GM23248 (cell line): ENCODE results near the gene TMEM244. TPM values are rescaled to one million over a fixed set of nuclear protein-coding genes. Genes with fewer than 3 reads are reported as not detected.
A peak's percentile ranks its signal among the peaks of the same experiment; 100 is the strongest.

Source experiments
- DNase-seq: peaks from one replicate; pipeline ENCODE4 v3.0.0-alpha.2; 2015
- H2AFZ ChIP-seq: fragments of 200-600 bp; sonication (generic); 2 replicates; pipeline ENCODE4 v1.6.1; 2016; ENCODE audit warnings: antibody characterized with exemption
- H3F3A ChIP-seq: fragments of 200-600 bp; sonication (generic); 2 replicates; pipeline ENCODE4 v1.6.1; 2016; ENCODE audit warnings: mild to moderate bottlenecking, antibody characterized with exemption, mixed run types; ENCODE audit not compliant: insufficient read depth
- H3K27ac ChIP-seq: fragments of 200-600 bp; sonication (generic); 2 replicates; pipeline ENCODE4 v1.5.1; 2016; ENCODE audit warnings: mild to moderate bottlenecking
- H3K27me3 ChIP-seq: fragments of 200-600 bp; sonication (generic); replicated peaks from 2 replicates; pipeline ENCODE4 v1.6.1; 2016; ENCODE audit warnings: mild to moderate bottlenecking; ENCODE audit not compliant: insufficient read depth
- H3K36me3 ChIP-seq: fragments of 200-600 bp; sonication (generic); 2 replicates; pipeline ENCODE4 v1.6.1; 2016; ENCODE audit warnings: low read depth, mild to moderate bottlenecking
- H3K4me1 ChIP-seq: fragments of 200-600 bp; sonication (generic); 2 replicates; pipeline ENCODE4 v1.6.1; 2016; ENCODE audit warnings: mild to moderate bottlenecking; ENCODE audit not compliant: insufficient read depth
- H3K4me2 ChIP-seq: fragments of 200-600 bp; sonication (generic); one replicate; pipeline ENCODE4 v1.6.1; 2016; ENCODE audit warnings: mild to moderate bottlenecking; ENCODE audit not compliant: unreplicated experiment
- H3K4me3 ChIP-seq: fragments of 200-600 bp; sonication (generic); 2 replicates; pipeline ENCODE4 v1.5.1; 2016; ENCODE audit warnings: mild to moderate bottlenecking
- H3K79me2 ChIP-seq: fragments of 200-600 bp; sonication (generic); 2 replicates; pipeline ENCODE4 v1.6.1; 2016; ENCODE audit warnings: mild to moderate bottlenecking; ENCODE audit not compliant: insufficient read depth
- H3K9ac ChIP-seq: fragments of 200-600 bp; sonication (generic); 2 replicates; pipeline ENCODE4 v1.6.1; 2016; ENCODE audit warnings: mild to moderate bottlenecking
- H3K9me2 ChIP-seq: fragments of 200-600 bp; sonication (generic); 2 replicates; pipeline ENCODE4 v1.6.1; 2016; ENCODE audit warnings: mixed run types, mild to moderate bottlenecking, moderate library complexity; ENCODE audit not compliant: insufficient read depth
- H3K9me3 ChIP-seq: fragments of 200-600 bp; sonication (generic); one replicate; pipeline ENCODE4 v1.6.1; 2017; ENCODE audit warnings: low read depth
- H4K20me1 ChIP-seq: fragments of 200-600 bp; sonication (generic); 2 replicates; pipeline ENCODE4 v1.6.0; 2016; ENCODE audit not compliant: insufficient read depth
- EZH2 ChIP-seq: fragments of 200-600 bp; sonication (generic); IDR thresholded peaks from 2 replicates; pipeline ENCODE4 v1.6.1; 2018; ENCODE audit warnings: antibody characterized with exemption, mild to moderate bottlenecking; ENCODE audit not compliant: insufficient read depth, poor library complexity, severe bottlenecking
- EZH2phosphoT487 ChIP-seq: fragments of 200-600 bp; sonication (generic); IDR thresholded peaks from 2 replicates; pipeline ENCODE4 v1.6.1; 2018; ENCODE audit warnings: antibody characterized with exemption, moderate library complexity, mild to moderate bottlenecking, low read depth; ENCODE audit not compliant: insufficient read depth
- WGBS, 2 experiments: methylation state at CpG; one replicate each; pipeline ENCODE4 v1.1.6; 2015 to 2017; ENCODE audit warnings: low lambda C conversion rate in 2 of 2, low coverage in 1 of 2; ENCODE audit errors: missing lambda C conversion rate in 2 of 2; 5-methylcytosine and 5-hydroxymethylcytosine counted together
- in situ Hi-C: fragments of 300-500 bp; cut with MboI; formaldehyde crosslinking; loops from 2 replicates; pipeline ENCODE4 v1.15.0; 2020
- polyA plus RNA-seq: library from polyadenylated mRNA; unstranded; fragments of >200 nt; fragmentation: Nextera tagmentation; extraction: Ambion mirVana; gene quantifications from 2 replicates; pipeline ENCODE4 v1.2.1, GENCODE V29; 2016
- total RNA-seq: library from RNA; depleted of rRNA; stranded (reverse); fragments of >200 nt; shearing (Covaris generic); gene quantifications from 2 replicates; pipeline ENCODE4 v1.2.3, GENCODE V29; 2014

Gene TMEM244
- total and polyA plus RNA-seq, 2 experiments from 2014 or later, result not detected

- no peak for TF ChIP-seq EZH2phosphoT487
- TF ChIP-seq EZH2, result no peak
- Histone ChIP-seq H4K20me1 (no peaks in the 10 kb centered on the region), H3K27ac (no peak overlapping the region), H3K9me2 (no peaks in the 10 kb centered on the region), H3K4me2 (no peak overlapping the region), H3K79me2 (no peaks in the 10 kb centered on the region), H2AFZ (no peak overlapping the region), H3K4me3 (no peak overlapping the region), H3K9ac (no peak overlapping the region), H3K36me3 (no peaks in the 10 kb centered on the region), H3K27me3 (no peaks in the 10 kb centered on the region), H3K9me3 (no peaks in the 10 kb centered on the region), H3K4me1 (peaks cover 10% of the 10 kb centered on the region; the same call in 1 of the 2 replicates), H3F3A (0 out of 2 replicates have a peak, but pooled peaks cover 8% of the 10 kb centered on the region)
- in situ Hi-C loops, result no loop called here
- WGBS, 2 experiments, result 77 to 87% methylated on average over 2 of the region's 2 CpGs
- no peak for DNase-seq
Observed at GRCh38 chr6:129845696-129846095, 15.4 kb downstream of the TMEM244 start.

- peaks cover 10% of the 10 kb centered on the region; the same call in 1 of the 2 replicates for H3K4me1 ChIP-seq
- 55 to 60% methylated on average over 10 of the region's 10 CpGs for WGBS, 2 experiments
- peak; percentile 72 for DNase-seq
- H3K9ac ChIP-seq, result no peak overlapping the region
- H3K36me3 ChIP-seq, result no peaks in the 10 kb centered on the region
- H2AFZ ChIP-seq, result no peak overlapping the region
- no peak overlapping the region for H3K27ac ChIP-seq
- H3K9me2 ChIP-seq, result no peaks in the 10 kb centered on the region
- peak overlapping the region; percentile 1 for H3K4me2 ChIP-seq
- H3K79me2 ChIP-seq, result no peaks in the 10 kb centered on the region
- TF ChIP-seq EZH2phosphoT487, result no peak
- no peak for TF ChIP-seq EZH2
- no peaks in the 10 kb centered on the region for H4K20me1 ChIP-seq
- H3K27me3 ChIP-seq, result no peaks in the 10 kb centered on the region
- in situ Hi-C loops, result no loop called here
- H3K4me3 ChIP-seq, result no peak overlapping the region
- H3K9me3 ChIP-seq, result no peaks in the 10 kb centered on the region
- 0 out of 2 replicates have a peak, but pooled peaks cover 8% of the 10 kb centered on the region for H3F3A ChIP-seq
Observed at GRCh38 chr6:129844118-129844891, 16.8 kb downstream of the TMEM244 start.

GRCh38 chr6:129843573-129843972 is 17.5 kb downstream of the TMEM244 start:
- in situ Hi-C loops, result no loop called here
- DNase-seq, result no peak
- H3K9ac ChIP-seq, result no peak overlapping the region
- no peaks in the 10 kb centered on the region for H3K9me2 ChIP-seq
- H3K36me3 ChIP-seq, result no peaks in the 10 kb centered on the region
- H4K20me1 ChIP-seq, result no peaks in the 10 kb centered on the region
- no peak for TF ChIP-seq EZH2
- no peak for TF ChIP-seq EZH2phosphoT487
- H3K9me3 ChIP-seq, result no peaks in the 10 kb centered on the region
- H3K4me1 ChIP-seq, result peaks cover 10% of the 10 kb centered on the region; the same call in 1 of the 2 replicates
- no peaks in the 10 kb centered on the region for H3K27me3 ChIP-seq
- no peak overlapping the region for H3K27ac ChIP-seq
- H3K4me3 ChIP-seq, result no peak overlapping the region
- 0 out of 2 replicates have a peak, but pooled peaks cover 8% of the 10 kb centered on the region for H3F3A ChIP-seq
- H3K79me2 ChIP-seq, result no peaks in the 10 kb centered on the region
- no peak overlapping the region for H3K4me2 ChIP-seq
- no peak overlapping the region for H2AFZ ChIP-seq
- WGBS, 2 experiments, result 94 to 95% methylated on average over 5 of the region's 5 CpGs

GRCh38 chr6:129842881-129843409 is 18.2 kb downstream of the TMEM244 start:
- no peaks in the 10 kb centered on the region for H3K9me3 ChIP-seq

More at GRCh38 chr6:129842881-129843409, 18.2 kb downstream of the TMEM244 start:
- no peaks in the 10 kb centered on the region for H3K9me2 ChIP-seq
- DNase-seq, result no peak
- peaks cover 10% of the 10 kb centered on the region; the same call in 1 of the 2 replicates for H3K4me1 ChIP-seq
- no peak overlapping the region for H3K27ac ChIP-seq
- H3K4me2 ChIP-seq, result no peak overlapping the region
- TF ChIP-seq EZH2, result no peak
- TF ChIP-seq EZH2phosphoT487, result no peak
- H3F3A ChIP-seq, result 0 out of 2 replicates have a peak, but pooled peaks cover 8% of the 10 kb centered on the region
- H3K4me3 ChIP-seq, result no peak overlapping the region
- H4K20me1 ChIP-seq, result no peaks in the 10 kb centered on the region
- H3K36me3 ChIP-seq, result no peaks in the 10 kb centered on the region
- H3K27me3 ChIP-seq, result no peaks in the 10 kb centered on the region
- no peak overlapping the region for H2AFZ ChIP-seq
- no peak overlapping the region for H3K9ac ChIP-seq
- in situ Hi-C loops, result no loop called here
- no peaks in the 10 kb centered on the region for H3K79me2 ChIP-seq
